ENCODE data around the gene UNC80. TPM values are rescaled to one million over a fixed set of nuclear protein-coding genes. Genes with fewer than 3 reads are reported as not detected.

Gene UNC80
- total RNA-seq, 2 donors from 2014 or later = 3.6 to 8.6 TPM

DNA sequence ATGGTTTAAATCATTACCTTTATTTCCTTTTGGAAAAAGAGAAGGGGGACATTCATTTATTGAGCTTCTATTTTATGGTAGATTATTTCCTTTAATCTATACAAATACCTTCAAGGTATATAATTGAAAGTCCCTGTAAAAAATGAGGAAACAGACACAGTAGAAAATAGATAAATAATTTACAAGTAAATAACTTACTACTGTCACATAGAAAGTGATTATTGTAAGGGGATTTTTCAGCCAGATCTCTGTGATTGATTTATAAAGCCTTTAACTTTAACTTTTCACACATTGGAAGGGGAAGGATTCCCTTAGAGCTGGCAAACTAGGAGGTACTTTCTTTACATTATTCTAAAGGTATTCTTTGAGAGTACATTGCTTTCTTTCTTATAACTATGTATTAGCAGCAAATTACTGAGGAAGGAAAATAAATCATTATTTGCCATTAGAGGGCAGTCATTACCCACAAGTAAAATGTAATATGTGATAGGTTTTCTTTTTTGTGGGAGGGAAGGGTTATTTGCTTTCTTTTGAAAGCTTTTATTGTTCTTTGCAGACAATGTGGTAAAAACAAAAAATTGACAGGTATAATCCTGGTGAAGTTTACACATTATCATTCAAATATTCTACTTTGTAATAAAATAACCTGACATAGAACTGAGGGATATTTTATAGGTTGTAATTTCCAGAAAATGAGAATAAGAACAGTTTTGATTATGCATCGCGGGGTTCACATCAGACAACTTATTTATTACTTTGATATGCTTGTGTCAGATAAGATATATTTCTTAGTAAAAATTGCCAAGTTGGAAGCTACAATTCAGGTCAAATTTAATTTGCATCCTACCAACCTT lies 206.0 kb downstream of the UNC80 start:
- no peaks in the 10 kb centered on the region for H3K27me3 ChIP-seq (replicated peaks; ENCODE audit: insufficient read depth)
- intact Hi-C loops (cut with DNase I) = loop anchor here (2.0 to 10.0 kb wide), 2 partner anchors 217 to 417 kb away; no protein-coding TSS in a partner anchor
- H3K27ac ChIP-seq = no peak overlapping the region
- no peaks in the 10 kb centered on the region for H3K4me1 ChIP-seq (replicated peaks)
- 72% methylated on average over 2 of the region's 2 CpGs for WGBS
- H3K4me3 ChIP-seq = no peak overlapping the region
- no peak for TF ChIP-seq POLR2A (IDR thresholded peaks at IDR 0.05)
- TF ChIP-seq, protein P1, sequence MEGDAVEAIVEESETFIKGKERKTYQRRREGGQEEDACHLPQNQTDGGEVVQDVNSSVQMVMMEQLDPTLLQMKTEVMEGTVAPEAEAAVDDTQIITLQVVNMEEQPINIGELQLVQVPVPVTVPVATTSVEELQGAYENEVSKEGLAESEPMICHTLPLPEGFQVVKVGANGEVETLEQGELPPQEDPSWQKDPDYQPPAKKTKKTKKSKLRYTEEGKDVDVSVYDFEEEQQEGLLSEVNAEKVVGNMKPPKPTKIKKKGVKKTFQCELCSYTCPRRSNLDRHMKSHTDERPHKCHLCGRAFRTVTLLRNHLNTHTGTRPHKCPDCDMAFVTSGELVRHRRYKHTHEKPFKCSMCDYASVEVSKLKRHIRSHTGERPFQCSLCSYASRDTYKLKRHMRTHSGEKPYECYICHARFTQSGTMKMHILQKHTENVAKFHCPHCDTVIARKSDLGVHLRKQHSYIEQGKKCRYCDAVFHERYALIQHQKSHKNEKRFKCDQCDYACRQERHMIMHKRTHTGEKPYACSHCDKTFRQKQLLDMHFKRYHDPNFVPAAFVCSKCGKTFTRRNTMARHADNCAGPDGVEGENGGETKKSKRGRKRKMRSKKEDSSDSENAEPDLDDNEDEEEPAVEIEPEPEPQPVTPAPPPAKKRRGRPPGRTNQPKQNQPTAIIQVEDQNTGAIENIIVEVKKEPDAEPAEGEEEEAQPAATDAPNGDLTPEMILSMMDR (IDR thresholded peaks at IDR 0.05) = peak in 3 of 4 experiments; percentile 51 to 69 (median 68)
- DNase-seq (ENCODE audit: low spot score) = no peak
- H3K9me3 ChIP-seq = no peaks in the 10 kb centered on the region
- H3K36me3 ChIP-seq = no peaks in the 10 kb centered on the region

DNA sequence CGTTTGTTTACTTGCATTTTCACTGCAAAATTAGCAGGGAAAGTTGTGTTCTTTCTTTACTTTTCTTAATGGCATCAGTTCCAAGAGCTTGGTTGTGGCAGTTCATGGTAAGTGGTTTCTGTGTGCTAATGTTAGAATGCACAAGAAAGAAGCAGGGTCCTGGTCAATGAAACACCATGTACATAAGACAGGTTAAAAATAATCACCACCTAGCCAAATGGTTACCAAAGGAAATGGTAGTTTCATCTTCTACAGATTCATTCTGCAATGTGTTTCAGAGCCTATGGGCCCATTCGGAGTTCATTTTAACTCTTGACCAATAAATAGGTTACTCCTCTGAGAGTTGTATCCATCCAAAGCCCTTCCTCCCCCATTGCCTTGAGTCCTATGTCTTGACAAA lies 212.7 kb downstream of the UNC80 start:
- Histone ChIP-seq H3K4me1 (replicated peaks) (no peaks in the 10 kb centered on the region), H3K27ac (no peak overlapping the region), H3K4me3 (no peak overlapping the region), H3K27me3 (replicated peaks; ENCODE audit: insufficient read depth) (no peaks in the 10 kb centered on the region), H3K9me3 (no peaks in the 10 kb centered on the region), H3K36me3 (no peaks in the 10 kb centered on the region)
- TF ChIP-seq, protein P1 (IDR thresholded peaks at IDR 0.05) = no peak
- TF ChIP-seq POLR2A (IDR thresholded peaks at IDR 0.05) (no peak), POLR2AphosphoS5 (IDR thresholded peaks at IDR 0.05) (no peak)
- 95% methylated on average over 2 of the region's 2 CpGs for WGBS
- intact Hi-C loops (cut with DNase I) = no loop called here
- DNase-seq (ENCODE audit: low spot score) = no peak

DNA sequence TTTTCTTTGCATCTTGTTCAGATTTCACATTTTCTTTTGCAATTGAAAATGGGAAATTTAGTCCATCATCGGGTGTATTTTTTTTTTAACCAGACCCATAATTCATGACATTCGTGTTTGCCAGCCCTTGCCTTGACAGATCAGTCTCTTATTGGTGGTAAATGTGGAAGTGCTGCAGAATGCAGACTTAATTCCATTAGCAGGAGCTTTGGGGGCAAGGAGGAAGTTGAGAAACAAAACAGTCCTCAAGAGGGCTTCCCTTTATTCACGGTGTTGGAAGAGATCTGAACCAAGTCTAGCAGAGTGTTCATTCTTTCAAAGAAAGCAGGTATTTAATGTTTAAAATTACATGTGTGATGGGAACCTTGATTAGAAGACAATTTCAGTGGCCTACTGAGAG lies 214.2 kb downstream of the UNC80 start:
- Histone ChIP-seq H3K27ac (no peak overlapping the region), H3K4me1 (replicated peaks) (no peaks in the 10 kb centered on the region), H3K9me3 (no peaks in the 10 kb centered on the region), H3K4me3 (no peak overlapping the region), H3K27me3 (replicated peaks; ENCODE audit: insufficient read depth) (no peaks in the 10 kb centered on the region), H3K36me3 (no peaks in the 10 kb centered on the region)
- TF ChIP-seq POLR2AphosphoS5 (IDR thresholded peaks at IDR 0.05) = no peak
- no peak for TF ChIP-seq POLR2A (IDR thresholded peaks at IDR 0.05)
- TF ChIP-seq, protein P1 (IDR thresholded peaks at IDR 0.05) = no peak
- no peak for DNase-seq (ENCODE audit: low spot score)
- 84% methylated on average over 3 of the region's 3 CpGs for WGBS
- intact Hi-C loops (cut with DNase I) = no loop called here

DNA sequence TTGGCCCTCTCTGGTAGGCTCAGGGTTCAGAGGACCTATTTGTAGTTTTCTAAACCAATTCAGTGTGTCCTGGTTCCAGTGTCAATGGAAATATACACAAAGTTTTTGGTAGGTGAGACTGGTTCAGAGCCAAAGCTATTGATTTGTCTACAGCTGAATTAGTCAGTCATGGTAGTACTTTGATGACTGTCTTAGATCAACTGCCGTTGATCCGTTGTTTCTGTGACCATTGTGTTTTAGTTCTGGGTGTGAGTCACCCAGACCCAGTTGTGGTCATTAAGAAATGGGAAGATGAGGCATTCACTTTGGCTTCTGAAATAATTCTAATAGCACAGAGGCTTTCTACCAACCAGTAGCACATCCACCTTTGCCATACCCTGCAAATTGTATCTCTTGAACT lies 214.8 kb downstream of the UNC80 start:
- Histone ChIP-seq H3K4me3 (no peak overlapping the region), H3K4me1 (replicated peaks) (no peaks in the 10 kb centered on the region), H3K27me3 (replicated peaks; ENCODE audit: insufficient read depth) (no peaks in the 10 kb centered on the region), H3K27ac (no peak overlapping the region), H3K36me3 (no peaks in the 10 kb centered on the region), H3K9me3 (no peaks in the 10 kb centered on the region)
- 86% methylated on average over 2 of the region's 2 CpGs for WGBS
- no peak for DNase-seq (ENCODE audit: low spot score)
- TF ChIP-seq, protein P1 (IDR thresholded peaks at IDR 0.05) = no peak
- TF ChIP-seq POLR2A (IDR thresholded peaks at IDR 0.05) = no peak
- TF ChIP-seq POLR2AphosphoS5 (IDR thresholded peaks at IDR 0.05) = no peak
- intact Hi-C loops (cut with DNase I) = no loop called here

DNA sequence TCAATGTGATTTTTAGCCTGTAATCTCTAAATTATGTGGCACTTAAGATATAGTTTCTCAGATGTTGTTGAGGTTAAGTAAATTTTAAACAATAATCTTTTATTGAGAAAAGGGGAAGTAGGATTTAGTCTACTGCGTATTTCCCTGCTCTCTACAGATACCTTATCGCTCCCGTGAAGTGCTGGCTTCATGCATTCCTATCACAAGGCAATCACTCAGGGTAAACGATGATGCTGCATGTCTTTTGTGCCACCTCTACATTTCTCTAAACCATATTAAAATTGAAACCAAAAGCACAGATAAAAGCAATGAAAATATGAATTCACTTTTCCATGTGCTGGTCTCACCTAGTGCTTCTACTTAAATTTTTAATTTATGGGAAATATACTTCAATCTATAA lies 216.4 kb downstream of the UNC80 start:
- intact Hi-C loops (cut with DNase I) = no loop called here
- H3K9me3 ChIP-seq = no peaks in the 10 kb centered on the region
- no peaks in the 10 kb centered on the region for H3K36me3 ChIP-seq
- TF ChIP-seq POLR2A (IDR thresholded peaks at IDR 0.05) (no peak), POLR2AphosphoS5 (IDR thresholded peaks at IDR 0.05) (no peak)
- TF ChIP-seq, protein P1 (IDR thresholded peaks at IDR 0.05) = no peak
- no peak overlapping the region for H3K4me3 ChIP-seq
- no peak for DNase-seq (ENCODE audit: low spot score)
- no peak overlapping the region for H3K27ac ChIP-seq
- 62% methylated on average over 4 of the region's 4 CpGs for WGBS
- no peaks in the 10 kb centered on the region for H3K27me3 ChIP-seq (replicated peaks; ENCODE audit: insufficient read depth)
- no peaks in the 10 kb centered on the region for H3K4me1 ChIP-seq (replicated peaks)

Measured in prostate gland (tissue), 2 donors.